Measurements from ENCODE around the gene IFNG-AS1. TPM values are rescaled to one million over a fixed set of nuclear protein-coding genes. Genes with fewer than 3 reads are reported as not detected.

The IFNG-AS1 gene
- total RNA-seq, 2 experiments from 2014 or later: 1.2 TPM

- Mint-ChIP-seq H3K9me3 (no peaks in the 10 kb centered on the region), H3K27me3 (ENCODE audit: low read depth) (peaks cover 2% of the 10 kb centered on the region), H3K4me1 (ENCODE audit: low read depth) (no peaks in the 10 kb centered on the region), H3K36me3 (ENCODE audit: low read depth) (no peaks in the 10 kb centered on the region), H3K4me3 (no peak overlapping the region), H3K27ac (no peak overlapping the region)
- intact Hi-C loops (cut with micrococcal nuclease): no loop called here
- no peak for DNase-seq
- CTCF ChIA-PET: no interaction called here
These were observed 30.8 kb downstream of the IFNG-AS1 start for GRCh38 chr12:68020049-68020448.

GRCh38 chr12:68020699-68021098, 31.5 kb downstream of the IFNG-AS1 start:
- Mint-ChIP-seq H3K4me3 (no peak overlapping the region), H3K27me3 (ENCODE audit: low read depth) (peaks cover 2% of the 10 kb centered on the region), H3K27ac (no peak overlapping the region), H3K4me1 (ENCODE audit: low read depth) (no peaks in the 10 kb centered on the region), H3K9me3 (no peaks in the 10 kb centered on the region), H3K36me3 (ENCODE audit: low read depth) (no peaks in the 10 kb centered on the region)
- DNase-seq: no peak
- CTCF ChIA-PET: interaction anchor here (1.3 to 1.6 kb wide), 2 partner anchors 20 to 665 kb away, joined by 5 read pairs; no protein-coding TSS in a partner anchor
- intact Hi-C loops (cut with micrococcal nuclease): no loop called here

GRCh38 chr12:68028647-68029046, 39.4 kb downstream of the IFNG-AS1 start:
- DNase-seq: no peak
- H3K36me3 Mint-ChIP-seq (ENCODE audit: low read depth): peaks cover 5% of the 10 kb centered on the region
- peaks cover 20% of the 10 kb centered on the region for H3K4me1 Mint-ChIP-seq (ENCODE audit: low read depth)
- no peaks in the 10 kb centered on the region for H3K9me3 Mint-ChIP-seq
- intact Hi-C loops (cut with micrococcal nuclease): no loop called here
- peaks cover 2% of the 10 kb centered on the region for H3K27me3 Mint-ChIP-seq (ENCODE audit: low read depth)
- H3K4me3 Mint-ChIP-seq: no peak overlapping the region
- CTCF ChIA-PET: interaction anchor here (1.1 to 1.5 kb wide), 2 partner anchors 12 to 672 kb away, joined by 5 to 6 read pairs; no protein-coding TSS in a partner anchor
- no peak overlapping the region for H3K27ac Mint-ChIP-seq

- peaks cover 20% of the 10 kb centered on the region for H3K4me1 Mint-ChIP-seq (ENCODE audit: low read depth)
These were observed 41.0 kb downstream of the IFNG-AS1 start for GRCh38 chr12:68030248-68030647.

GRCh38 chr12:68031174-68031573, 41.9 kb downstream of the IFNG-AS1 start:
- no peak overlapping the region for H3K4me3 Mint-ChIP-seq
- H3K9me3 Mint-ChIP-seq: no peaks in the 10 kb centered on the region
- no peak overlapping the region for H3K27ac Mint-ChIP-seq
- no peaks in the 10 kb centered on the region for H3K27me3 Mint-ChIP-seq (ENCODE audit: low read depth)
- intact Hi-C loops (cut with micrococcal nuclease): no loop called here
- DNase-seq: no peak
- CTCF ChIA-PET: interaction anchor here (0.8 kb wide), 1 partner anchor 10 kb away, joined by 3 read pairs; no protein-coding TSS in a partner anchor
- peaks cover 20% of the 10 kb centered on the region for H3K4me1 Mint-ChIP-seq (ENCODE audit: low read depth)
- peaks cover 5% of the 10 kb centered on the region for H3K36me3 Mint-ChIP-seq (ENCODE audit: low read depth)

More at GRCh38 chr12:68030248-68030647, 41.0 kb downstream of the IFNG-AS1 start:
- CTCF ChIA-PET: no interaction called here
- H3K36me3 Mint-ChIP-seq (ENCODE audit: low read depth): peaks cover 5% of the 10 kb centered on the region
- no peaks in the 10 kb centered on the region for H3K9me3 Mint-ChIP-seq
- no peak for DNase-seq
- H3K27me3 Mint-ChIP-seq (ENCODE audit: low read depth): no peaks in the 10 kb centered on the region
- H3K4me3 Mint-ChIP-seq: no peak overlapping the region
- no peak overlapping the region for H3K27ac Mint-ChIP-seq
- intact Hi-C loops (cut with micrococcal nuclease): no loop called here

GRCh38 chr12:68031881-68032739, 42.9 kb downstream of the IFNG-AS1 start:
- Mint-ChIP-seq H3K27me3 (ENCODE audit: low read depth) (no peaks in the 10 kb centered on the region), H3K4me3 (peak overlapping the region; percentile 28), H3K36me3 (ENCODE audit: low read depth) (peaks cover 6% of the 10 kb centered on the region), H3K9me3 (no peaks in the 10 kb centered on the region), H3K4me1 (ENCODE audit: low read depth) (peaks cover 20% of the 10 kb centered on the region), H3K27ac (peak overlapping the region; percentile 67)
- DNase-seq: no peak
- intact Hi-C loops (cut with micrococcal nuclease): loop anchor here (2.0 kb wide), 1 partner anchor 31 kb away; no protein-coding TSS in a partner anchor
- CTCF ChIA-PET: interaction anchor here (0.8 kb wide), 1 partner anchor 9 kb away, joined by 3 read pairs; no protein-coding TSS in a partner anchor

GRCh38 chr12:68034567-68034966, 45.3 kb downstream of the IFNG-AS1 start:
- no peak overlapping the region for H3K27ac Mint-ChIP-seq
- peaks cover 1% of the 10 kb centered on the region for H3K36me3 Mint-ChIP-seq (ENCODE audit: low read depth)
- DNase-seq: no peak
- no peaks in the 10 kb centered on the region for H3K9me3 Mint-ChIP-seq
- intact Hi-C loops (cut with micrococcal nuclease): no loop called here
- H3K4me1 Mint-ChIP-seq (ENCODE audit: low read depth): peaks cover 31% of the 10 kb centered on the region
- no peaks in the 10 kb centered on the region for H3K27me3 Mint-ChIP-seq (ENCODE audit: low read depth)
- CTCF ChIA-PET: no interaction called here
- no peak overlapping the region for H3K4me3 Mint-ChIP-seq

- H3K27me3 Mint-ChIP-seq (ENCODE audit: low read depth): no peaks in the 10 kb centered on the region
- intact Hi-C loops (cut with micrococcal nuclease): loop anchor here (2.0 kb wide), 1 partner anchor 46 kb away; no protein-coding TSS in a partner anchor
- no peak overlapping the region for H3K4me3 Mint-ChIP-seq
- DNase-seq: no peak
- peaks cover 1% of the 10 kb centered on the region for H3K36me3 Mint-ChIP-seq (ENCODE audit: low read depth)
- peaks cover 38% of the 10 kb centered on the region for H3K4me1 Mint-ChIP-seq (ENCODE audit: low read depth)
- H3K27ac Mint-ChIP-seq: no peak overlapping the region
- H3K9me3 Mint-ChIP-seq: no peaks in the 10 kb centered on the region
- CTCF ChIA-PET: interaction anchor here (0.7 to 1.8 kb wide), 5 partner anchors 15 to 281 kb away, joined by 3 to 9 read pairs (median 4); no protein-coding TSS in a partner anchor
These were observed 47.4 kb downstream of the IFNG-AS1 start for GRCh38 chr12:68036642-68037041.

GRCh38 chr12:68037616-68038255, 48.5 kb downstream of the IFNG-AS1 start:
- Mint-ChIP-seq H3K27ac (peak overlapping the region; percentile 59), H3K36me3 (ENCODE audit: low read depth) (peaks cover 1% of the 10 kb centered on the region), H3K9me3 (no peaks in the 10 kb centered on the region), H3K4me1 (ENCODE audit: low read depth) (peaks cover 38% of the 10 kb centered on the region), H3K4me3 (no peak overlapping the region), H3K27me3 (ENCODE audit: low read depth) (no peaks in the 10 kb centered on the region)
- DNase-seq: peak; percentile 41
- intact Hi-C loops (cut with micrococcal nuclease): loop anchor here (2.0 kb wide), 1 partner anchor 47 kb away; no protein-coding TSS in a partner anchor
- CTCF ChIA-PET: interaction anchor here (0.7 to 5.9 kb wide), 11 partner anchors 12 to 280 kb away, joined by 3 to 74 read pairs (median 5); partner anchors contain the start of gene IFNG

- no peak overlapping the region for H3K4me3 Mint-ChIP-seq
- CTCF ChIA-PET: interaction anchor here (0.6 to 5.9 kb wide), 10 partner anchors 24 to 279 kb away, joined by 3 to 74 read pairs (median 4); partner anchors contain the start of gene IFNG
- DNase-seq: no peak
- no peaks in the 10 kb centered on the region for H3K9me3 Mint-ChIP-seq
- H3K27me3 Mint-ChIP-seq (ENCODE audit: low read depth): no peaks in the 10 kb centered on the region
- intact Hi-C loops (cut with micrococcal nuclease): no loop called here
- no peak overlapping the region for H3K27ac Mint-ChIP-seq
- peaks cover 1% of the 10 kb centered on the region for H3K36me3 Mint-ChIP-seq (ENCODE audit: low read depth)
- H3K4me1 Mint-ChIP-seq (ENCODE audit: low read depth): peaks cover 40% of the 10 kb centered on the region
These were observed 49.4 kb downstream of the IFNG-AS1 start for GRCh38 chr12:68038650-68039049.

GRCh38 chr12:68040450-68041075, 51.3 kb downstream of the IFNG-AS1 start:
- Mint-ChIP-seq H3K4me3 (no peak overlapping the region), H3K9me3 (no peaks in the 10 kb centered on the region), H3K36me3 (ENCODE audit: low read depth) (peaks cover 1% of the 10 kb centered on the region), H3K27ac (peak overlapping the region; percentile 29), H3K27me3 (ENCODE audit: low read depth) (no peaks in the 10 kb centered on the region), H3K4me1 (ENCODE audit: low read depth) (peaks cover 42% of the 10 kb centered on the region)
- peak; percentile 83 for DNase-seq
- CTCF ChIA-PET: interaction anchor here (0.6 to 5.9 kb wide), 51 partner anchors 8 to 1726 kb away, joined by 3 to 74 read pairs (median 4); partner anchors contain the start of gene IFNG
- intact Hi-C loops (cut with micrococcal nuclease): loop anchor here (1.0 to 10.0 kb wide), 11 partner anchors 39 to 1024 kb away; partner anchors contain the start of genes MDM1 and RAP1B

Data from activated naive CD4-positive, alpha-beta T cell treated with anti-CD3 and anti-CD28 coated beads for 36 hours (primary cell).